GM18870 (cell line): ENCODE measurements around the gene MEGF8.
A peak's percentile ranks its signal among the peaks of the same experiment; 100 is the strongest.

ENCODE experiments used
- ATAC-seq: cut with Tn5 transposase; IDR thresholded peaks from one replicate; pipeline ENCODE4 v1.9.1; 2021; ENCODE audit warnings: moderate library complexity; ENCODE audit not compliant: unreplicated experiment

The MEGF8 gene

GRCh38 chr19:42409477-42409876 lies 84.0 kb downstream of the MEGF8 start:
- no peak for ATAC-seq

GRCh38 chr19:42410371-42410770 lies 84.9 kb downstream of the MEGF8 start:
- ATAC-seq = no peak

- no peak for ATAC-seq
These were observed 86.2 kb downstream of the MEGF8 start for GRCh38 chr19:42411581-42412178.

GRCh38 chr19:42412227-42412626 lies 86.8 kb downstream of the MEGF8 start:
- ATAC-seq = no peak

DNA sequence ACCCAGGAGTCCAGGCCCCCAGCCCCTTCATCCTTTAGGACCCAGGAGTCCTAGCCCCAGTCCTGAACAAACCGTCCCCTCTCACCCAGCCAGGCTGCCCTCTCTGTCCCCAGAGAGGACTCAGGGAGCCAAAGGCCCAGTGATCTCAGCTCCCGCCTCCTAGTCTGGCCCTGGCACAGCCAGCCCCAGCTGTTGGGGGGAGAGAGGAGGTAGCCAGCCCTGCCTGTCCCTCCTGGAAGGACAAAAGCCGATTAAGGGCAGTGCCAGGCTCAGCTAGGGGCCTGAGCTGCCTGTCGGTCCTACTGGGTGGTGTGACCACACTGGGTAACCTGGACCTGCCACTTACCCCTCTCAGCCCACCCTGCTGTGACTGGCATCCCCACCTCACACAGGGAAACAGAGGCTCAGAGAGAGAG lies 87.2 kb downstream of the MEGF8 start:
- no peak for ATAC-seq

- no peak for ATAC-seq
These were observed 93.9 kb downstream of the MEGF8 start for GRCh38 chr19:42419309-42419708.

- ATAC-seq = no peak
These were observed 94.7 kb downstream of the MEGF8 start for GRCh38 chr19:42420055-42420544.

DNA sequence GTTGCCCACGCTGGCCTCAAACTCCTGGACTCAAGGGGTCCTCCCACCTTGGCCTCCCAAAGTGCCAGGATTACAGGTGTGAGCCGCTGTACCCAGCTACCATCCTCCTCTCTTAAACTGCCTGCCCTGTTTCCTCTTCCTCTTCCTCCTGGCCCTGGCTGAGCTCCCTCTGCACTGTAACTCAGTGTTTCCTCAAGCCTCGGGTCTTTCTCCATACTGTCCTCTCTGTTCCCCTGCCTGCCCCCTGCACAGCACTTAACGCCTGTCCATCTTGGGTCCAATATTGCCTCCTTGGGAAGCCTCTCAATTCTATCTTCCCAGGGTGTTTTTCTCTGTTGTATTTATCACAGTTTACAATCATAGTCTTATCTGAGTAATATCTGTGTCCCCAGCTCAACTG lies 95.7 kb downstream of the MEGF8 start:
- no peak for ATAC-seq

- no peak for ATAC-seq
These were observed 96.2 kb downstream of the MEGF8 start for GRCh38 chr19:42421591-42422031.

- ATAC-seq = no peak
These were observed 96.9 kb downstream of the MEGF8 start for GRCh38 chr19:42422092-42422900.

GRCh38 chr19:42422901-42423461 lies 97.5 kb downstream of the MEGF8 start:
- ATAC-seq = peak; percentile 34

DNA sequence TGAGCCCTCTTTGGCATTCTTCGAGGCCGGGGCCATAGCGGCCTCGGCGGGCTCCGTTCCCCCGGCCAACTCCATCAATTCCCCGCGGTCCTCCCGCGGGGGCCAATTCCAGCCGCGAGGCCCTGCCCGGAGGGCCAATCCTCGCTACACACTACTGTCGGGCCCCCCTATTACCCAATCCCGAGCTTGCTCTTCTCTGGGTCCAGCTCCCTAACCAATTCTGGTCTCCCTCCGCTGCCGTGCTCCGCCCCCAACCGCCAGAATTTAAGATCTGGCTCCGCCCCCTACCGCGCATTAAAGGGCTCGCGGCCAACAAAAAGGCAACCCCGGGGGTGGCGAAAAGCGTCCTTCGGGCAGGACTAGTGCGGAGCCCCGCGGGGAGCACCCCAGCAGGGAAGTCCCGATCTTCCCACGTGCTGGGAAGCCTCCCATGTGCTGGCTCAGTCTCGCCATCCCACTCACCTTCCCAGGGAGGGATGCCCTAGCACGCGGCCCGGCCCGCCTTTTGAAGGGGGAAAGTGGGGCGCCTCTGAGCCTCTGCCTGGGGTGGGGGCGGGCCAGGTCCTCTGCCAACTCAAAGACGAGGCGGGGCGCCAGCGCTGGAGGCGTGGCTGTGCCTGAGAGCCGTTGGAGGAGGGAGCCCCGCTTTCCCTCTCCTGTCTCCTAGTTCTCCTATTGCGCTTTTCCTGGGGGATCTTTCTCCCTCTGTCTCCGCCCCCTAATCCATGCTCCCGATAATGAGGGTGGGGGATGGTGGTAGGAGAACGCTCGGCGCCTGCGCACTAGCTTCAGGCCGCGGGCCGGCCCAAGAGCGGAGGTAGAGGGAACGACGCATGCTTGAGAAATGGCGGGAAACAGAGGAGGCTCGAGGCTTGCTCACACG lies 98.3 kb downstream of the MEGF8 start:
- ATAC-seq = peak; percentile 69

GRCh38 chr19:42424345-42424707 lies 98.9 kb downstream of the MEGF8 start:
- no peak for ATAC-seq

DNA sequence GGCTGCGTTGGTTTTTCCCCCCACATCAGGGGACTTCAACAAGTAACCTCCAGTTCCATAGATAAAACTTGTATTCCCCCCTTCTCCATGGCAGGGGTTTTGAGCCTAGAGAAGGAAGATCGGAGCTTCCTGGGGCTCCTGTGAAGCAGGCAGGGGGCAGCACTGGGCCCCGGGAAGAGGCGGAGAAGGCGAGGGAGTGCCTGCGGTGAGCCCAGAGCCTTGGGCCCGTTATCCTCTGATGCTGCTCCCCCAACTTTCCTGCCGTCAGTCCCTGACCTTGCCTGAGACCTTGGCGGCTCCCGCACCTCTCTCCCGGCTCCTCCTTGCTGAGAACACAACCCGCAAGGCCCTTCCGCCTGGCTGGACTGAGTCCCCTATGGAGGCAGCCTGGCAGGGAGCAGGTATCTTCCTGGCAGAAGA lies 99.3 kb downstream of the MEGF8 start:
- no peak for ATAC-seq

GRCh38 chr19:42426643-42427042 lies 101.2 kb downstream of the MEGF8 start:
- no peak for ATAC-seq

DNA sequence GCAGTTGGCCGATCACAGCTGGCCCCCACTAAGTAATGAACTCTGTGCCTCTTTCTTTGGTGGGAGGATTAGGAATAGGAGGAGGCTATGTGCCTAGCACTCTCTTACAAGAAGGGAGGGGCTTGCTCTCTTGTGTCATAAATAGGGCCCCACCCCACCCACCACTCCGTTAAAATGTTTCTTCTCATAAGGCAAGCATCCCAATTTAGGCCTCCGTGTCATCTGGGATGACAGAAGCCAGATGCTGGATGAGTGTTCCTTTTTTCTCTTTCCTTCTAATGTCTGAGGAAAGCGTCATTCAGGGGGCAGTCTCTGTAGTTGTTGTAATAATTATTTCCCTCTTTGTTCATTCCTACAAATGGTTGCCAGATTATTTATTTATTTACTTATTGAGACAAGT lies 101.9 kb downstream of the MEGF8 start, which contains the start of gene LIPE:
Gene LIPE, minus strand, starts transcription at position 76 of the 400 bp plus-strand sequence. CDS start 239 bp downstream, outside the sequence.
- ATAC-seq = no peak
